ENCODE results near the gene PRKD3. TPM values are rescaled to one million over a fixed set of nuclear protein-coding genes. Genes with fewer than 3 reads are reported as not detected.

The PRKD3 gene
- total RNA-seq, 1 donor = 68.0 TPM

GRCh38 chr2:37340637-37341036 lies 16.0 kb upstream of the PRKD3 start:
- H3K4me2 ChIP-seq (ENCODE audit: insufficient read depth, low read length) = no peak overlapping the region
- H3K79me2 ChIP-seq (ENCODE audit: insufficient read depth, low read length) = no peaks in the 10 kb centered on the region
- H3K9me3 ChIP-seq (ENCODE audit: low read depth, low read length) = no peaks in the 10 kb centered on the region
- H4K20me1 ChIP-seq (ENCODE audit: insufficient read depth, low read length) = no peaks in the 10 kb centered on the region
- no peak overlapping the region for H3K27ac ChIP-seq (ENCODE audit: low read depth, low read length)
- DNase-seq (ENCODE audit: insufficient read length, low spot score, missing footprints) = no peak
- no peak for TF ChIP-seq CTCF (IDR thresholded peaks at IDR 0.05; ENCODE audit: extremely low read depth, low read depth, low read length)
- H3K36me3 ChIP-seq (ENCODE audit: insufficient read depth, low read length) = no peaks in the 10 kb centered on the region
- no peak overlapping the region for H3K4me3 ChIP-seq (ENCODE audit: insufficient read depth, low read length)
- H3K27me3 ChIP-seq (ENCODE audit: insufficient read depth, low read length) = no peaks in the 10 kb centered on the region
- H2AFZ ChIP-seq (ENCODE audit: low read length) = no peak overlapping the region
- H3K4me1 ChIP-seq (ENCODE audit: insufficient read depth, low read length) = peaks cover 9% of the 10 kb centered on the region

- H3K36me3 ChIP-seq (ENCODE audit: insufficient read depth, low read length) = no peaks in the 10 kb centered on the region
- H3K27ac ChIP-seq (ENCODE audit: low read depth, low read length) = no peak overlapping the region
- no peak overlapping the region for H3K4me3 ChIP-seq (ENCODE audit: insufficient read depth, low read length)
- H3K4me1 ChIP-seq (ENCODE audit: insufficient read depth, low read length) = peaks cover 4% of the 10 kb centered on the region
- no peaks in the 10 kb centered on the region for H4K20me1 ChIP-seq (ENCODE audit: insufficient read depth, low read length)
- no peaks in the 10 kb centered on the region for H3K79me2 ChIP-seq (ENCODE audit: insufficient read depth, low read length)
- H3K9me3 ChIP-seq (ENCODE audit: low read depth, low read length) = no peaks in the 10 kb centered on the region
- no peak overlapping the region for H2AFZ ChIP-seq (ENCODE audit: low read length)
- H3K27me3 ChIP-seq (ENCODE audit: insufficient read depth, low read length) = no peaks in the 10 kb centered on the region
- TF ChIP-seq CTCF (IDR thresholded peaks at IDR 0.05; ENCODE audit: extremely low read depth, low read depth, low read length) = no peak
- no peak for DNase-seq (ENCODE audit: insufficient read length, low spot score, missing footprints)
- H3K4me2 ChIP-seq (ENCODE audit: insufficient read depth, low read length) = no peak overlapping the region
Measured at GRCh38 chr2:37338933-37339332, 14.3 kb upstream of the PRKD3 start.

GRCh38 chr2:37337620-37338280 lies 13.1 kb upstream of the PRKD3 start:
- H2AFZ ChIP-seq (ENCODE audit: low read length) = no peak overlapping the region

DNA sequence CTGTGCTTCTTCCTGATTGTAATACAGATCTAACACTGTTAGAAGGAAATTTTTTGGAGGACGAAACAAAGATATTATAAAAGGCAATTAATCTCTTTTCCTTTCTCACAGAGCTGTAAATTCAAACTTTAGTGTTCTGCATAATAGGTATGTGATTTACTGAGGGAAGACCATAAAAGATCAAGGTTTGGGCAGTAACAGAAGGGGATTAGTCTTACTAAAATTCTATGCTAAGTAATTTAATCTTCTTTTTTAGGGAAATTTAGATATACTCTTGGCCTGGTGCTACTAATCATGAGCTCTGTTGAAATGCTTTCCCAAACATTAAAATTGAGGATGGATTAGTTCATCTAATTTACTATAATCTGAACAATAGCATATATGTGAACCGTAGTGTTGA lies 11.0 kb upstream of the PRKD3 start:
- Histone ChIP-seq H3K4me2 (ENCODE audit: insufficient read depth, low read length) (no peak overlapping the region), H3K4me3 (ENCODE audit: insufficient read depth, low read length) (no peak overlapping the region), H3K9me3 (ENCODE audit: low read depth, low read length) (no peaks in the 10 kb centered on the region), H3K79me2 (ENCODE audit: insufficient read depth, low read length) (no peaks in the 10 kb centered on the region), H3K36me3 (ENCODE audit: insufficient read depth, low read length) (no peaks in the 10 kb centered on the region), H3K27ac (ENCODE audit: low read depth, low read length) (no peak overlapping the region), H3K27me3 (ENCODE audit: insufficient read depth, low read length) (no peaks in the 10 kb centered on the region), H2AFZ (ENCODE audit: low read length) (no peak overlapping the region), H3K4me1 (ENCODE audit: insufficient read depth, low read length) (no peaks in the 10 kb centered on the region), H4K20me1 (ENCODE audit: insufficient read depth, low read length) (no peaks in the 10 kb centered on the region)
- no peak for TF ChIP-seq CTCF (IDR thresholded peaks at IDR 0.05; ENCODE audit: extremely low read depth, low read depth, low read length)
- DNase-seq (ENCODE audit: insufficient read length, low spot score, missing footprints) = no peak

More at GRCh38 chr2:37337620-37338280, 13.1 kb upstream of the PRKD3 start:
- no peak for TF ChIP-seq CTCF (IDR thresholded peaks at IDR 0.05; ENCODE audit: extremely low read depth, low read depth, low read length)
- Histone ChIP-seq H3K4me1 (ENCODE audit: insufficient read depth, low read length) (no peaks in the 10 kb centered on the region), H3K4me2 (ENCODE audit: insufficient read depth, low read length) (no peak overlapping the region), H3K36me3 (ENCODE audit: insufficient read depth, low read length) (no peaks in the 10 kb centered on the region), H3K4me3 (ENCODE audit: insufficient read depth, low read length) (no peak overlapping the region), H4K20me1 (ENCODE audit: insufficient read depth, low read length) (no peaks in the 10 kb centered on the region), H3K27ac (ENCODE audit: low read depth, low read length) (no peak overlapping the region), H3K27me3 (ENCODE audit: insufficient read depth, low read length) (no peaks in the 10 kb centered on the region), H3K79me2 (ENCODE audit: insufficient read depth, low read length) (no peaks in the 10 kb centered on the region), H3K9me3 (ENCODE audit: low read depth, low read length) (no peaks in the 10 kb centered on the region)
- DNase-seq (ENCODE audit: insufficient read length, low spot score, missing footprints) = no peak
